GM18502 (cell line): ENCODE results near the gene PPIP5K2.
A peak's percentile ranks its signal among the peaks of the same experiment; 100 is the strongest.
"Not testable (repeated sequence)": the region's sequence is repeated elsewhere in the genome, so short reads cannot be mapped to it uniquely, and the experiment has no call there.

Experiments used
- ATAC-seq: cut with Tn5 transposase; IDR thresholded peaks from one replicate; pipeline ENCODE4 v1.9.1; 2021; ENCODE audit warnings: mild to moderate bottlenecking; ENCODE audit not compliant: unreplicated experiment, poor library complexity

PPIP5K2 gene

GRCh38 chr5:103205991-103206700 lies 86.0 kb downstream of the PPIP5K2 start:
- ATAC-seq, result no peak

GRCh38 chr5:103207011-103207410 lies 86.9 kb downstream of the PPIP5K2 start:
- ATAC-seq, result no peak

DNA sequence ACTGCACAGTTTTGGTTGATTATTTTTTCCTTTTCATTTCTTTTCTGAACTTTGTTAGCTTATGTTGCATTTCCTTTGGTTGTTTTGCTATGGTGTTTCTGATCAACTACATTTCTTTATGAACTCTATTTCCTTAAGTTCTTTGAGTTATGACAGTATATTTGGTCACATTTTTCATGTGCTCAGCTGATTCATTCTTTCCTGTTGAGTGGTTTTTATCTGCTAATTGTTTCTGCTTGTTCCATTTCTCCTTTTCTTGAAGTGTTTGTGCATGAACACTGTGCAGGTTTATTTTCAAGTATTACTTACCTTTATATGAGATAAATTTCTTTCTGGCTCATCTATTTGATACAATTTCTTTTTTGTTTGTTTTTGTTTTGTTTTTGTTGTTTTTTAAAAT lies 87.6 kb downstream of the PPIP5K2 start:
- no peak for ATAC-seq

DNA sequence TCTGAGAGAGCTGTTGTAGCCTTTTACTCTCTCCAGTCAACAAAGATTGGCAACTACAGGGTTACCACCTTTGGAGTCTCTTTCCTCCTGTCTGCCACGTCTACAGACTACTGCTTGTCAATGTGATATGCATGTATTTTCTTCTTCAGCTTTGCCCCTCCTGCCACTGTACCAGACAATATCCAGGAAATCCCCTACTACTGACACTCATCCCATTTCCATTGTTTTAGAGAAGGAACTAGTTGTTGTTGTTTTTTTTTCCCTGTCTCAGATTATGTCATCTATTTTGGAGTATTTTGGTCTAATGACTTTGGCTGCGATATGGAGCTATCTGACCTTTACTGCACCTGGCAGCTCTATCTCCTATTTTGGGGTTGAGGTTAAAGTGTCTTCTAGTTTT lies 88.4 kb downstream of the PPIP5K2 start:
- ATAC-seq, result no peak

DNA sequence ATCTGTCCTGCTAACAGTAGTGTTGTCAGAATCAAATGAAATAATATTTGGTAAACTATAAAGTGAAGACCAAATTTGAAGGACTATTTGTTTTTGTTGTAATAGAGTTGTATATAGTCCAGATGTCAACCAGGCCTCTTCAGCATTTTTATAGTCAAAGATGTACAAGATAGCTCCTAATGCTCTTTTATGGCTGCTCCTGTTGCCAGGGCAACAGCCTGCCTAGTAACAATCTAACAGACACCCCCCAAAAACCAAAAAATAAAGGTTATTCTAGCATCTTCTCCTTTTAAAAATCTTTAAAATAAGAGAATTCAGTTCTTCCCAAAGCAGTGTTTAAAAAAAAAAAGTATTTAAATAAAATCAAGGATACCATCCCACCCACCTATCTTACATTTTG lies 89.0 kb downstream of the PPIP5K2 start:
- no peak for ATAC-seq

DNA sequence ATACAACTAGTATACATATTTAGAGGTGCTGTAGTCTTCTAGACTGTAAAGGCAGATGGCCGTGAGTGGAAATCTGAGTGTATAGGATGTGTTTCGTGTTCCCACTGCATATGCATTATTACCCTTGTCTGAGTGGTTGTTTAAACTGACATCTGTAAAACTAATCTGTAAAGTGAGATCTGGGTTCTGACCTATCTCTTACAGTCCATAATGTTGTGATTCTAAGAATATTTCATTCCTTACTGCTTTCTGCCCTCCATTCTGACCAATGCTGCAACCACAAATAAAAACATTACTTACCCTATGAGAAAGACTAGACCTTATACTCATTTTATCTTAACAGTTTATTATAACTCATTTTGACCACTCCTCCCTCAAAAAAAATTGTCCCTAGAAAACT lies 90.9 kb downstream of the PPIP5K2 start:
- ATAC-seq, result no peak

GRCh38 chr5:103211576-103212561 lies 91.8 kb downstream of the PPIP5K2 start:
- peak; percentile 84 for ATAC-seq

DNA sequence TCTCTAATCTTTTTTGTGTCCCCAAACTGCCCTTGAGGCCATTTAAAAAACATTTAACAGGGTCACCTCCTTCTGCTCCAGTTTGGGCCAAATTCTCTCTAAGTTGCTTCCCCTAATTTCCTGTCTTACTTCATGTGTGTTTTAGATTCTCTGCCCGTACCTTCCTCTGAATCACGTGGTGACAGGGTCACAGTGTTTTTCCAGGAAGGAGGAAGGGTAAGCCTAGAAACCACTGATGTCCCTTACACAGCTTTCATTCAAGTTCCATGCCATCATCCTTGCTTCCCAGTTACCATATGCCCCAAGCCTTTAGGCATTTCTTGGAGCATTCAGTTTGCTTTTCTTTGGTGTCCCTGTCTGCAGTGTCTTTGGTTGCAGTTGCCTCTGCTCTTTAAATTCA lies 96.0 kb downstream of the PPIP5K2 start:
- no peak for ATAC-seq

- no peak for ATAC-seq
These were observed 96.6 kb downstream of the PPIP5K2 start for GRCh38 chr5:103216697-103217096.

GRCh38 chr5:103217101-103217500 lies 97.0 kb downstream of the PPIP5K2 start:
- ATAC-seq, result no peak

GRCh38 chr5:103218164-103218563 lies 98.1 kb downstream of the PPIP5K2 start:
- ATAC-seq, result no peak

- ATAC-seq, result not testable (repeated sequence)
These were observed 99.0 kb downstream of the PPIP5K2 start for GRCh38 chr5:103219074-103219473.

DNA sequence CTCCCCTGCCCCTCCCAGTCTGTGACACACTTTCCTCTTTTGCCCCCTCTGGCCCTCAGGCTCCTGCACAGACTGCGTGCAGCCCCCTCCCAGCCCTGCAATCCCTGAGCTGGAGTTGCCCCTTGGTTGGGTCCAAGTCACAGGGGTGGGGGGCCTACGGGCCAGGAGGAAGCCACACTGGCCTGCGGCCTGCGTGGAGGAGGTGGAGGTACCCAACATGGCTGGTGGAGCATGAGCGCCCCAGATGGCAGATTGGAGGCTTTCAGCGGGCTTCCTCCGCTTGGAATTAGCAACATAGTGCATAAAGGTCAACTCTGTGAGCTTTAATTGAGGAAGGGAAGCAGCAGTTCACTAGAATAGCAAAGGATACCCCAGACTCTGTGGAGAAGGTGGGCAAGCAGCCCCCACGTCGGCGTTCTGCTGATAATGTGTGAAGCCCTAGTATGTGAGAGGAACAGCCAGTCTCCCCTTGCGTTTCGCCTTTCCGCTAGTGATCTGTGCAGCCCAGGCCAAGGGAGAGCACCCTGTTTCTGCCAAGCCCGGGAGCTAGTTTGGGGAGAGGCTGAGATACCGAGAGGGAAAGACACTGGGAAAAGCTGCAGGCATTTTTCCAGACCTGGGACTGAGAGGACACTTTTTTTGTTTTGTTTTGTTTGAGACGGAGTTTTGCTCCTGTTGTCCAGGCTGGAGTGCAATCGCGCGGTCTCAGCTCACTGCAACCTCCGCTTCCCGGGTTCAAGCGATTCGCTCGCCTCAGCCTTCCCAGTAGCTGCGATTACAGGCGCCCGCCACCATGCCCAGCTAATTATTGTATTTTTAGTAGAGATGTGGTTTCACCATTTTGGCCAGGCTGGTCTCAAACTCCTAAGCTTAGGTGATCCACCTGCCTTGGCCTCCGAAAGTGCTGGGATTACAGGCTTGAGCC lies 103.2 kb downstream of the PPIP5K2 start:
- no peak for ATAC-seq

- ATAC-seq, result peak; percentile 98
These were observed 104.2 kb downstream of the PPIP5K2 start for GRCh38 chr5:103224118-103224893.

DNA sequence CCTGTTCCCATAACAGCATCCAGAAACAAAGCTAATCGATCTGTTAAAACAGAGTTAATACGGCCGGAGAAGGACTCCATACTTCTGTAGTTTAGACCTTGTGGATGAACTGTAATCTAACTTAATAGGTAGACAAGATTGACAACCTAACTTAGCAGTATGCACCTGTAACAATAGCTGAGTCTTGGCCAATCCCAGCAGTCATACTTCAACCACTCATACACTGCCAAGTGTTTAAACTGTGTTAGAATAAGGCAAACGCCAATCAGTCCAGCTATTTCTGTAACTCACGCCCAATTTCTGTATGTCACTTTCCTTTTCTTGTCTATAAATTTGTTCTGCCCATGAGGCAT lies 104.8 kb downstream of the PPIP5K2 start:
- ATAC-seq, result no peak

DNA sequence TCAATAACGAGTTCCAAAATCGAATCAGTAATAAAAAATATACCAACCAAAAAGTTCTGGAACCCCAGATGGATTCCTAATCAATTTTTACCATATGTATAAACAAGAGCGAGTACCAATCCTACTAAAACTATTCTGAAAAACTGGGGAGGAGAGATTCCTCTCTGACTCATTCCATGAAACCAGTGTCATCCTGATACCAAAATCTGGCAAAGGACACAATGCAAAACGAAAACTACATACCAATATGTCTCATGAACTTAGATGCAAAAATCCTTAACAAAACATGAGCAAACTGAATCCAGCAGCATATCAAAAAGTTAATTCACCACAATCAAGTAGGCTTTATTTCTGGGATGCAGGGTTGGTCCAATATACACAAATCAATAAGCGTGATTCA lies 108.0 kb downstream of the PPIP5K2 start:
- ATAC-seq, result no peak

DNA sequence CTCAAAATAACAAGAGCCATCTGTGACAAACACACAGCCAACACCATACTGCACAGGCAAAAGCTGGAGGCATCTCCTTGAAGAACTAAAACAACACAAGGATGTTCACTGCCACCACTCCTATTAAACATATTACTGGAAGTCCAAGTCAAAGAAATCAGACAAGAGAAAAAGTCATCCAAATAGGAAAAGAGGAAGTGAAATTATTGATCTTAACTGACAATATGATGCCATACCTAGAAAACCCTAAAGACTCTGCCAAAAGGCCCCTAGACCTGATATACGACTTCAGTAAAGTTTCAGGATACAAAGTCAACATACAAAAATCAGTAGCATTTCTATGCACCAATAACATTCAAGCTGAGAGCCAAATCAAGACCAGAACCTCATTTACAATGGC lies 108.5 kb downstream of the PPIP5K2 start:
- ATAC-seq, result no peak

DNA sequence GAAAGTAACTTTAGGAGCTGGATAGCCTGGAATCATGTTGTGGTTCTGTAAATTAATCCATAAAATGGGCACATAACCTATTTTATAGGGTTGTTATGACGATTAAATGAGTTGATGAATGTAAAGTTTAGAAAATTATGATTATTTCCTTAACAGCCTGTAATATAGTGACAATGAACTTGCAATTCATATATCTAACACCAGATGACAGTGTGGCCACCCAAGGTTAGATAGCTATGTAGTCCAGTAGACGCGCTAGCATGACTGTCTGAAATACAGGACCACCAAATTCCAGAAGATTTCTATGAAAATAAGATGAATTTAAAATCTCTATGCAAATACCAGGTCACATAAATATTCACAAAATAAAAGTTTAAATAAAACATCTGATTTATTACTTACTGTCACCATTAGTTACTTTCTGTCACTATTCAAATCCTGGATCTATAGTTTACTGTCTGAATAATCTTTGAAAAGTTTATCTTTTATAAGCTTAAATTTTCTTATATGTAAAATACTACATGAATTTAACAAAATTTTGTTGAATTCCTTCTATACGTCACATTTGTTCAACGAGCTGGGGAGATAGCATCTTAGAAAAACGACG lies 112.4 kb downstream of the PPIP5K2 start:
- ATAC-seq, result peak; percentile 83

DNA sequence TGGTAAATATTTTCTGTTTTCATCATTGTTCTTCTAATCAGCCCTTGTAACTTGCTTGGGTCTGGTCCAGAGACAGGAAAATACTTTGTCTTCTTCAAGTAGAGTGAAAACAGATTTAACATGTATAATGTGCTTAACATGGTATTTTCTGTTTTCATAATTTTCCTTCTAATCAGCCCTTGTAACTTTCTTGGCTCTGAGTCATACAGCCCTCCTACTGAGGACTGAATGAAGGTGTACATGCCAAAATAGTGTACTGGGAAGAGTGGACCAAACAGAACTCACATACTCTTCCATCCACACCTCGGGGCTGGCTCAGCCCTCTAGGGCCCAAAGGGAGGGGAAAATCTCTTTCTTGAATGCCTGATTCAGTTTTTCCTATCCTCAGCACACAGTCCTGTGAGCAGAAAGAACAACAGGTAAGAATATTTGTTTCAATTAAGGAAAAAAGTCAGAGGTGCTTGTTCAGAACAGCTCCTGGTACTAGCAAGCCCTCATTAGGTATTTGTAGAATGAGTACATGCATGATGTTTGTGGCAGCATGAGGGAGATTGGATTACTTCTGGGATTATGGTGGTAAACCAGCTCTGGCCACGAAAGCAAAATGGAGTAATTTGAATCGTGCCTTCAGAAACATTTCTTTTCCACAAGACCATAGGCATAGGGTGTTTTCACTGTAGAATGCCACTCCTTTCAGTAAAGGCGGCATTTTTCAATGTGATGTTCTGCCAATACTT lies 114.3 kb downstream of the PPIP5K2 start:
- ATAC-seq, result no peak
